Astrocyte of the cerebellum (primary cell): ENCODE measurements around the gene KANSL2.
"Not testable (repeated sequence)": the region's sequence is repeated elsewhere in the genome, so short reads cannot be mapped to it uniquely, and the experiment has no call there.

Experiments used
- DNase-seq: peaks from one replicate; pipeline ENCODE4 v3.0.0-alpha.2; 2011; ENCODE audit warnings: low read depth
- H3K4me3 ChIP-seq: 2 replicates; pipeline ENCODE4 v1.5.1; 2011; ENCODE audit warnings: mild to moderate bottlenecking, low read depth, low read length, moderate library complexity
- in situ Hi-C: cut with HindIII; loops from 2 replicates; pipeline ENCODE4 v1.10.0; 2017; ENCODE audit warnings: low sequenced_read_pairs
- TF ChIP-seq, protein P1 (sequence below): IDR thresholded peaks from 2 replicates; pipeline ENCODE4 v1.5.1; 2012; ENCODE audit warnings: low read length, low read depth, moderate library complexity, mild to moderate bottlenecking; ENCODE audit errors: missing control alignments

KANSL2 gene

DNA sequence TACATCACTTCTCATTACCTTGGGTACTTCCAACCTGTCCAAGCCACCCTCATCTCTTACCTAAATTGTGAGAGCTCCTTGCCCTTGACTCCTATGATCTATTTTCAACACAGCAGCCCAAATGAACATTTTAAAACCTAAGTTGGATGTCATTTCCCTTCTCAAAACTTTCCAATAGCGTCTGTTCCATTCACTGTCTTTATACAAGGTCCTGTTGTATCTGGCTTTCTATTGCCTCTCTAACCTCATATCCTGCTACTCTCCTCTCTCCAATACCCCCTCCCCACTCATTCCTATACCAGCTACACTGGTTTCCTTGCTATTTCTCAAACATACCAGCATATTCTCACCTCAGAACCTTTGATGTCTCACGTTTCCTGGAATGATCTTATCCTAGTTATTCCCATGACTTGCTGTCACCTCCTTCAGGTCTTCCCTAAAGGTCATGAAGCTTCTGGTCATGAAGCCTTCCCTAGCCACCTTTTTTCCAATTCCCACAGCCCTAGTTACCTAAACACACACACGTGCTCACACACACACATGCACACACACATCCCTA lies 4.1 kb upstream of the KANSL2 start:
- DNase-seq = no peak

DNA sequence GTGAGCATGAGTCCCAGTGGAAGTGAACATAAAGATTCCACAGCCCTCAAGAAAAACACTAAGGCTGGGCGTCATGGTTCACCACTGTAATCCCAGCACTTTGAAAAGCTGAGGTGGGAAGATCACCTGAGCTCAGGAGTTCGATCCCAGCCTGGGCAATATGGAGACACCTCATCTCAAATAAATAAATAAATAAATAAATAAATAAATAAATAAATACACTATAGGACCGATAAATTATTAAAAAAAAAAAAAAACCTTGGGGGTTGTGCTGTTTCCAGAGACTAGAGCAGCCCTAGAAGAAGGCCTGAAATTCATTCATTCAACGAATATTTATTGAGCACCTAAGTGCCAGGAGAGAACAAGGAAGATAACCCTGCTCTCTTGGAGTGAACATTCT lies 1.5 kb upstream of the KANSL2 start:
- TF ChIP-seq, protein P1, sequence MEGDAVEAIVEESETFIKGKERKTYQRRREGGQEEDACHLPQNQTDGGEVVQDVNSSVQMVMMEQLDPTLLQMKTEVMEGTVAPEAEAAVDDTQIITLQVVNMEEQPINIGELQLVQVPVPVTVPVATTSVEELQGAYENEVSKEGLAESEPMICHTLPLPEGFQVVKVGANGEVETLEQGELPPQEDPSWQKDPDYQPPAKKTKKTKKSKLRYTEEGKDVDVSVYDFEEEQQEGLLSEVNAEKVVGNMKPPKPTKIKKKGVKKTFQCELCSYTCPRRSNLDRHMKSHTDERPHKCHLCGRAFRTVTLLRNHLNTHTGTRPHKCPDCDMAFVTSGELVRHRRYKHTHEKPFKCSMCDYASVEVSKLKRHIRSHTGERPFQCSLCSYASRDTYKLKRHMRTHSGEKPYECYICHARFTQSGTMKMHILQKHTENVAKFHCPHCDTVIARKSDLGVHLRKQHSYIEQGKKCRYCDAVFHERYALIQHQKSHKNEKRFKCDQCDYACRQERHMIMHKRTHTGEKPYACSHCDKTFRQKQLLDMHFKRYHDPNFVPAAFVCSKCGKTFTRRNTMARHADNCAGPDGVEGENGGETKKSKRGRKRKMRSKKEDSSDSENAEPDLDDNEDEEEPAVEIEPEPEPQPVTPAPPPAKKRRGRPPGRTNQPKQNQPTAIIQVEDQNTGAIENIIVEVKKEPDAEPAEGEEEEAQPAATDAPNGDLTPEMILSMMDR = no peak
- no peak for DNase-seq
- H3K4me3 ChIP-seq = no peak overlapping the region
- in situ Hi-C loops = no loop called here

More for the DNA sequence above, 4.1 kb upstream of the KANSL2 start:
- no peak overlapping the region for H3K4me3 ChIP-seq
- TF ChIP-seq, protein P1 = no peak
- in situ Hi-C loops = no loop called here

DNA sequence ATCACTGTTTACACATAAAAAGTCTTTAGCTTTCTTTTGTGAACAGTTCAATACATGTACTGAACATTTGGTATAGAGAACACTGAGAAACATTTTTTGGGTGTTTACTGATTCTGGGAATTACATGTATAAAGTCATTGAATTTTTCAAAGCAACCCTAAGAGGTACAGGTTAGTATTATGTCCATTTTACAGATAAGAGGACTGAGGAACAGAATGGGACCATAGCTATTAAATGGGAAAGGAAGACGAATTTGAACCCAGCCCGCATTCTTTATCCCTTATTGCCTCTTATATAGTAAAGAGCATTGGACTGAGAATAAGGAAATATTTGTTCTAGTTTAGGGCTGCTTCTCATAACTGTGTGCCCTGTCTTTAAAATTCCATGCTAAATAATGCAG lies 889 bp upstream of the KANSL2 start:
- H3K4me3 ChIP-seq = peak overlapping the region; percentile 98
- TF ChIP-seq, protein P1 = no peak
- DNase-seq = no peak
- in situ Hi-C loops = no loop called here

DNA sequence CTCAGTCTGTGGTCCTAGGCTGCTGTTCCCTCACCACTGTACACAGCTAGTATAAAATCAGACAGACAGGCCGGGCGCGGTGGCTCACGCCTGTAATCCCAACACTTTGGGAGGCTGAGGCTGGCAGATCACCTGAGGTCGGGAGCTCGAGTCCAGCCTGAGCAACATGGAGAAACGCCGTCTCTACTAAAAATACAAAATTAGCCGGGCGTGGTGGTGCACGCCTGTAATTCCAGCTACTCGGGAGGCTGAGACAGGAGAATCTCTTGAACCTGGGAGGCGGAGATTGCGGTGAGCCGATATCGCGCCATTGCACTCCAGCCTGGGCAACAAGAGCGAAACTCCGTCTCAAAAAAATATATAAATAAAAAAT lies 481 bp upstream of the KANSL2 start:
- DNase-seq, in situ Hi-C loops: not testable (repeated sequence)
- H3K4me3 ChIP-seq = peak overlapping the region; percentile 98

DNA sequence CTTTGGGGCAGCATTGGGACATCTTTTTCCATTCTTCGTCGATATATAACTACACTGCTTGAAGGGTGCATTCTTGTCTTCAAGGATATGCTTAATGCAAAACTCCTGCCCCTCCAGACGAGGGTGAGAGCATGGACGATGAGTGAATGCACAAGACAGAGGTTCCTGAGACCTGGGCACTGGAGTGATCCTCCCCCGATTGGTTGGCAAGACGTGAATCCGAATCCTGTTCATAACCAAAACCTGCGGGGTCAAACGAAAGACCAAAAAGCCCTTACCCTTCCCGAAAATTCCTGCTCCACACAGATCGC lies 684 bp downstream of the KANSL2 start:
- in situ Hi-C loops = no loop called here
- peak overlapping the region; percentile 98 for H3K4me3 ChIP-seq
- TF ChIP-seq, protein P1 = no peak
- DNase-seq = no peak

DNA sequence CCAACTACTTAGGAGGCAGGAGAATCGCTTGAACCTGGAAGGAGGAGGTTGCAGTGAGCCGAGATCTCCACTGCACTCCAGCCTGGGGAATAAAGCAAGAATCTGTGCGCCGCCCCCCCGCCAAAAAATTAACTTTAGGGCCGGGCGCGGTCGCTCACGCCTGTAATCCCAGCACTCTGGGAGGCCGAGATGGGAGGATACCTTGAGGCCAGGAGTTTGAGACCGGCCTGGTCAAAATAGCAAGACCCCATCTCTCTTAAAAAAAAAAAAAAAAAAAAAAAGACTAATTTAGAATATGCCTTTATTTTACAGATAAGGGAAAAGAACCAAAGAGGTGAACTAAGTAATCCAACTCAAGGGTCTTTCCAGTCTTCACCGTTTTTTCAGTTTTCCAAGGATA lies 1.2 kb downstream of the KANSL2 start:
- no peak for DNase-seq
- in situ Hi-C loops = no loop called here
- TF ChIP-seq, protein P1 = no peak
- H3K4me3 ChIP-seq = peak overlapping the region; percentile 98

DNA sequence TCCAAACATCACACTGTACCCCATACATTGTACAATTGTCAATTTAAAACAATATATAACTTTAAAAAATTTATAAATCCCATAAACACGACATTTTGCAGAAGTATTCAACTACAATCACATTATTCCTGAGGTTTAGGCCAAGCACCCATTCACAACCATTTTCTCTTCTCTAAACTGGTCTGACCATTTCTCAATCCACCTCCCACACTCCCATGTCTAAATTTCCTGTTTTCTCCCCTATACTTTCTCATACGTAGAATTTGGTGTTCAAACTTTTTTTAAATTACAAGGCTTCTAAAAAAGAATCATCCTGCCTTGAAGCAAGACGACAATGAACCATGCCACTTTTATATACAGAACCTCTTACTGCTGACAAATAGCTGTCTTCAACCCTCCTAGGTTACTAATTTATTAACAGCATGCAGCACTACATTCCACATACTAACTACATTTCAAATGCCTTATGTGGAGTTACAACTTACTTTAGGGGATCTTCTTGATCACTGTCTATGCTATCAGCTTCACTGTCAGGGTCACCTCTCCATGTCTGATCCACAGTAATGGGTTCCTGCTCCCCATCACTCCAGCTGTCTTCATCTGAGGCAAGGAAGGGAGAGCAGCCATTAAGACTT lies 3.4 kb downstream of the KANSL2 start:
- DNase-seq = no peak
- in situ Hi-C loops = no loop called here
- TF ChIP-seq, protein P1 = no peak
- no peak overlapping the region for H3K4me3 ChIP-seq
